Prostate gland (tissue), 2 donors: ENCODE measurements around the gene SULT1A3. TPM values are rescaled to one million over a fixed set of nuclear protein-coding genes. Genes with fewer than 3 reads are reported as not detected.
"Not testable (repeated sequence)": the region's sequence is repeated elsewhere in the genome, so short reads cannot be mapped to it uniquely, and the experiment has no call there.

ENCODE experiments used
- DNase-seq: peaks from one replicate; pipeline ENCODE4 v3.0.0-alpha.2; 2019; ENCODE audit warnings: low spot score
- H3K27ac ChIP-seq, 2 donors: fragments of 200-600 bp; sonication (generic); 2 replicates each; pipeline ENCODE4 v1.5.1; 2017 to 2019
- H3K27me3 ChIP-seq: fragments of 200-600 bp; sonication (generic); replicated peaks from 2 replicates; pipeline ENCODE4 v1.5.1; 2019; ENCODE audit not compliant: insufficient read depth
- H3K36me3 ChIP-seq, 2 donors: fragments of 200-600 bp; sonication (generic); 1 replicate in 1 of 2; 2 replicates in 1 of 2; pipeline versions ENCODE4 v1.5.1 to v1.8.1; 2017 to 2019
- H3K4me1 ChIP-seq: fragments of 200-600 bp; sonication (generic); replicated peaks from 2 replicates; pipeline ENCODE4 v1.5.1; 2019
- H3K4me3 ChIP-seq, 2 donors: fragments of 200-600 bp; sonication (generic); 2 replicates each; pipeline ENCODE4 v1.5.1; 2017 to 2019
- H3K9me3 ChIP-seq: fragments of 200-600 bp; sonication (generic); 2 replicates; pipeline ENCODE4 v1.5.1; 2017
- CTCF ChIP-seq, 4 experiments: fragments of 200-600 bp in 2 of 4; fragments of 450-650 bp in 2 of 4; sonication (generic) in 2 of 4; IDR thresholded peaks; 1 replicate in 3 of 4; 2 replicates in 1 of 4; pipeline ENCODE4 v1.5.1; 2016 to 2019; ENCODE audit warnings: antibody characterized with exemption in 4 of 4, mild to moderate bottlenecking in 2 of 4, moderate library complexity in 2 of 4
- POLR2A ChIP-seq: fragments of 450-650 bp; IDR thresholded peaks from one replicate; pipeline ENCODE4 v1.6.1; 2016; ENCODE audit warnings: antibody characterized with exemption, mild to moderate bottlenecking
- POLR2AphosphoS5 ChIP-seq: sonication (generic); formaldehyde crosslinking; IDR thresholded peaks from one replicate; pipeline ENCODE4 v1.6.1; 2017; ENCODE audit warnings: antibody characterized with exemption
- WGBS: methylation state at CpG from one replicate; pipeline ENCODE4 v1.1.5; 2018; 5-methylcytosine and 5-hydroxymethylcytosine counted together
- intact Hi-C: fragments of 100-400 bp; cut with DNase I; formaldehyde crosslinking; loops from one replicate; pipeline ENCODE4 v1.14.2; 2022
- total RNA-seq, 2 donors: library from RNA; depleted of rRNA; stranded (reverse); fragments of >200 nt; gene quantifications; one replicate each; pipeline ENCODE4 v1.1.0, GENCODE V29; 2016

The SULT1A3 gene
- total RNA-seq, 2 donors from 2014 or later: 8.8 to 10.2 TPM

GRCh38 chr16:30187556-30187865, 11.5 kb upstream of the SULT1A3 start:
- no peak overlapping the region for H3K27ac ChIP-seq
- WGBS: 64% methylated on average over 6 of the region's 9 CpGs

GRCh38 chr16:30187971-30188561, 11.0 kb upstream of the SULT1A3 start:
- H3K4me1 ChIP-seq: no peaks in the 10 kb centered on the region
- H3K27me3 ChIP-seq: no peaks in the 10 kb centered on the region
- H3K9me3 ChIP-seq: no peaks in the 10 kb centered on the region
- WGBS: 95% methylated on average over 23 of the region's 23 CpGs
- no peak overlapping the region for H3K27ac ChIP-seq
- TF ChIP-seq CTCF (IDR thresholded peaks at IDR 0.05) (no peak), POLR2A (no peak), POLR2AphosphoS5 (no peak)
- no peaks in the 10 kb centered on the region for H3K36me3 ChIP-seq
- no peak for DNase-seq
- intact Hi-C loops: no loop called here
- H3K4me3 ChIP-seq: no peak overlapping the region

More at GRCh38 chr16:30187556-30187865, 11.5 kb upstream of the SULT1A3 start:
- no peaks in the 10 kb centered on the region for H3K9me3 ChIP-seq
- no peaks in the 10 kb centered on the region for H3K4me1 ChIP-seq
- DNase-seq: no peak
- no peak overlapping the region for H3K4me3 ChIP-seq
- intact Hi-C loops: no loop called here
- no peaks in the 10 kb centered on the region for H3K27me3 ChIP-seq
- TF ChIP-seq POLR2AphosphoS5 (no peak), CTCF (IDR thresholded peaks at IDR 0.05) (no peak), POLR2A (no peak)
- H3K36me3 ChIP-seq: no peaks in the 10 kb centered on the region

- intact Hi-C loops, H3K27ac ChIP-seq, H3K4me3 ChIP-seq, DNase-seq, H3K36me3 ChIP-seq, H3K4me1 ChIP-seq, H3K27me3 ChIP-seq, H3K9me3 ChIP-seq: not testable (repeated sequence)
- WGBS: 97% methylated on average over 6 of the region's 12 CpGs
Observed at GRCh38 chr16:30191158-30191557, 7.9 kb upstream of the SULT1A3 start.

GRCh38 chr16:30193098-30193497, 6.0 kb upstream of the SULT1A3 start:
- H3K36me3 ChIP-seq, intact Hi-C loops, H3K27me3 ChIP-seq, DNase-seq, H3K4me3 ChIP-seq, H3K4me1 ChIP-seq, H3K9me3 ChIP-seq, H3K27ac ChIP-seq: not testable (repeated sequence)
- no CpG with 5 or more reads among the region's 21 CpGs for WGBS

GRCh38 chr16:30193615-30194014, 5.4 kb upstream of the SULT1A3 start, which contains the start of the genes BOLA2B and SLX1A:
Gene BOLA2B, minus strand, starts transcription at chr16:30193666. Its CDS starts 71 bp downstream, at chr16:30193595.
Gene SLX1A, plus strand, starts transcription at chr16:30193875. Its CDS starts 210 bp downstream, at chr16:30194085.
- DNase-seq, intact Hi-C loops, H3K36me3 ChIP-seq, H3K27me3 ChIP-seq, H3K4me1 ChIP-seq, H3K27ac ChIP-seq, H3K9me3 ChIP-seq: not testable (repeated sequence)
- H3K4me3 ChIP-seq: peak within 1 kb of the TSS; percentile 24 to 29
- no CpG with 5 or more reads among the region's 34 CpGs for WGBS

GRCh38 chr16:30194172-30194925, 4.7 kb upstream of the SULT1A3 start:
- H3K27ac ChIP-seq, H3K4me1 ChIP-seq, DNase-seq, H3K9me3 ChIP-seq, H3K36me3 ChIP-seq, intact Hi-C loops, H3K27me3 ChIP-seq: not testable (repeated sequence)
- 0% methylated on average over 13 of the region's 60 CpGs for WGBS
- H3K4me3 ChIP-seq: peak overlapping the region; percentile 24 to 29

GRCh38 chr16:30197001-30197400, 2.1 kb upstream of the SULT1A3 start:
- no CpG with 5 or more reads among the region's 2 CpGs for WGBS
- H3K4me1 ChIP-seq, H3K4me3 ChIP-seq, H3K27me3 ChIP-seq, DNase-seq, intact Hi-C loops, H3K9me3 ChIP-seq, H3K27ac ChIP-seq, H3K36me3 ChIP-seq: not testable (repeated sequence)

- H3K4me1 ChIP-seq, H3K9me3 ChIP-seq, DNase-seq, H3K27ac ChIP-seq, intact Hi-C loops, H3K4me3 ChIP-seq, H3K27me3 ChIP-seq, H3K36me3 ChIP-seq: not testable (repeated sequence)
- WGBS: no CpG with 5 or more reads among the region's 15 CpGs
Observed at GRCh38 chr16:30199608-30200343, 721 bp downstream of the SULT1A3 start.

- H3K36me3 ChIP-seq, H3K4me1 ChIP-seq, H3K27ac ChIP-seq, H3K9me3 ChIP-seq, DNase-seq, H3K27me3 ChIP-seq, intact Hi-C loops: not testable (repeated sequence)
- peak overlapping the region; percentile 35 to 36 for H3K4me3 ChIP-seq
- 1% methylated on average over 14 of the region's 52 CpGs for WGBS
Observed at GRCh38 chr16:30205541-30206236, 6.6 kb downstream of the SULT1A3 start.
